Mesendoderm (in vitro differentiated cells): ENCODE results near the gene TGFBR3.

Experiments used
- DNase-seq: peaks from one replicate; pipeline ENCODE4 v3.0.0; 2013
- H2AK5ac ChIP-seq: 2 replicates; pipeline ENCODE4 v1.6.1; 2013; ENCODE audit warnings: low read length, inconsistent platforms
- H2BK120ac ChIP-seq: 2 replicates; pipeline ENCODE4 v1.6.1; 2013; ENCODE audit warnings: low read depth, mild to moderate bottlenecking, low read length, moderate library complexity, mixed read lengths
- H2BK15ac ChIP-seq: replicated peaks from 2 replicates; pipeline ENCODE4 v1.6.1; 2013; ENCODE audit warnings: low read depth, mild to moderate bottlenecking, moderate library complexity
- H2BK5ac ChIP-seq: 2 replicates; pipeline ENCODE4 v1.6.1; 2013; ENCODE audit warnings: low read length, inconsistent platforms
- H3K18ac ChIP-seq: 2 replicates; pipeline ENCODE4 v1.6.1; 2013; ENCODE audit warnings: mild to moderate bottlenecking, low read length, mixed read lengths
- H3K23ac ChIP-seq: one replicate; pipeline ENCODE4 v1.6.1; 2013; ENCODE audit warnings: low read length
- H3K27ac ChIP-seq: 2 replicates; pipeline ENCODE4 v1.5.1; 2013; ENCODE audit warnings: low read depth, mild to moderate bottlenecking, inconsistent platforms, low read length, moderate library complexity
- H3K27me3 ChIP-seq: 2 replicates; pipeline ENCODE4 v1.6.1; 2013; ENCODE audit warnings: low read length, control low read depth, mild to moderate bottlenecking, inconsistent platforms; ENCODE audit not compliant: insufficient read depth, poor library complexity
- H3K36me3 ChIP-seq: 2 replicates; pipeline ENCODE4 v1.6.1; 2013; ENCODE audit warnings: low read length, inconsistent platforms; ENCODE audit not compliant: control insufficient read depth, insufficient read depth
- H3K4ac ChIP-seq: one replicate; pipeline ENCODE4 v1.6.1; 2013; ENCODE audit warnings: low read depth, mild to moderate bottlenecking, low read length, moderate library complexity
- H3K4me1 ChIP-seq: 2 replicates; pipeline ENCODE4 v1.6.1; 2013; ENCODE audit warnings: low read depth, low read length, inconsistent platforms; ENCODE audit not compliant: control insufficient read depth
- H3K4me2 ChIP-seq: 2 replicates; pipeline ENCODE4 v1.6.1; 2013; ENCODE audit warnings: low read length
- H3K4me3 ChIP-seq: 2 replicates; pipeline ENCODE4 v1.5.1; 2013; ENCODE audit warnings: mild to moderate bottlenecking, low read length
- H3K56ac ChIP-seq: one replicate; pipeline ENCODE4 v1.6.1; 2013; ENCODE audit warnings: low read length
- H3K79me1 ChIP-seq: 2 replicates; pipeline ENCODE4 v1.6.1; 2013; ENCODE audit warnings: low read length, inconsistent platforms
- H3K79me2 ChIP-seq: 2 replicates; pipeline ENCODE4 v1.6.1; 2013; ENCODE audit warnings: mild to moderate bottlenecking, low read length; ENCODE audit not compliant: control insufficient read depth, insufficient read depth
- H3K9ac ChIP-seq: 2 replicates; pipeline ENCODE4 v1.6.1; 2013; ENCODE audit warnings: low read length, inconsistent platforms
- H4K5ac ChIP-seq: one replicate; pipeline ENCODE4 v1.6.1; 2013; ENCODE audit warnings: low read length
- H4K8ac ChIP-seq: one replicate; pipeline ENCODE4 v1.6.1; 2013; ENCODE audit warnings: low read depth, mild to moderate bottlenecking, control low read depth, low read length, moderate library complexity
- WGBS: extraction: QIAGEN DNeasy Blood & Tissue Kit; methylation state at CpG from one replicate; pipeline ENCODE4 v1.1.7; 2013; ENCODE audit warnings: low lambda C conversion rate, missing lambda C conversion rate; ENCODE audit not compliant: insufficient coverage; ENCODE audit errors: extremely low coverage; 5-methylcytosine and 5-hydroxymethylcytosine counted together

Gene TGFBR3

GRCh38 chr1:91863498-91863897 is 22.5 kb downstream of the TGFBR3 start:
- no peak overlapping the region for H3K4ac ChIP-seq
- H3K79me2 ChIP-seq, result no peaks in the 10 kb centered on the region
- H2AK5ac ChIP-seq, result no peak overlapping the region
- no peak overlapping the region for H3K27ac ChIP-seq
- H2BK120ac ChIP-seq, result no peak overlapping the region
- H3K9ac ChIP-seq, result no peak overlapping the region
- no peak for DNase-seq
- H3K56ac ChIP-seq, result no peak overlapping the region
- H3K18ac ChIP-seq, result no peak overlapping the region
- no peak overlapping the region for H2BK5ac ChIP-seq
- no peak overlapping the region for H4K8ac ChIP-seq
- no peaks in the 10 kb centered on the region for H3K79me1 ChIP-seq
- WGBS, result no CpG with 5 or more reads among the region's 3 CpGs
- no peak overlapping the region for H3K4me3 ChIP-seq
- no peaks in the 10 kb centered on the region for H3K4me1 ChIP-seq
- H3K27me3 ChIP-seq, result no peaks in the 10 kb centered on the region
- no peak overlapping the region for H3K23ac ChIP-seq
- no peak overlapping the region for H2BK15ac ChIP-seq
- no peak overlapping the region for H4K5ac ChIP-seq
- no peaks in the 10 kb centered on the region for H3K36me3 ChIP-seq
- no peak overlapping the region for H3K4me2 ChIP-seq

GRCh38 chr1:91862120-91862519 is 23.8 kb downstream of the TGFBR3 start:
- no peak for DNase-seq
- Histone ChIP-seq H3K79me1 (no peaks in the 10 kb centered on the region), H3K4me3 (no peak overlapping the region), H2BK5ac (no peak overlapping the region), H3K56ac (no peak overlapping the region), H3K27ac (no peak overlapping the region), H2BK120ac (no peak overlapping the region), H4K5ac (no peak overlapping the region), H3K79me2 (no peaks in the 10 kb centered on the region), H3K23ac (no peak overlapping the region), H3K36me3 (no peaks in the 10 kb centered on the region), H3K18ac (no peak overlapping the region), H3K4ac (no peak overlapping the region), H3K27me3 (no peaks in the 10 kb centered on the region), H3K4me2 (no peak overlapping the region), H3K9ac (no peak overlapping the region), H2BK15ac (no peak overlapping the region), H4K8ac (no peak overlapping the region), H2AK5ac (no peak overlapping the region), H3K4me1 (no peaks in the 10 kb centered on the region)
- no CpG with 5 or more reads among the region's 3 CpGs for WGBS

GRCh38 chr1:91857557-91858239 is 28.3 kb downstream of the TGFBR3 start:
- H3K9ac ChIP-seq, result no peak overlapping the region
- H2BK120ac ChIP-seq, result no peak overlapping the region
- H3K79me1 ChIP-seq, result no peaks in the 10 kb centered on the region
- H2BK15ac ChIP-seq, result no peak overlapping the region
- no CpG with 5 or more reads among the region's 2 CpGs for WGBS
- no peak overlapping the region for H2AK5ac ChIP-seq
- no peak for DNase-seq
- no peaks in the 10 kb centered on the region for H3K36me3 ChIP-seq
- no peaks in the 10 kb centered on the region for H3K79me2 ChIP-seq
- H2BK5ac ChIP-seq, result no peak overlapping the region
- no peaks in the 10 kb centered on the region for H3K27me3 ChIP-seq
- H4K5ac ChIP-seq, result no peak overlapping the region
- H4K8ac ChIP-seq, result no peak overlapping the region
- H3K27ac ChIP-seq, result no peak overlapping the region
- H3K18ac ChIP-seq, result no peak overlapping the region
- no peak overlapping the region for H3K56ac ChIP-seq
- no peak overlapping the region for H3K23ac ChIP-seq
- no peak overlapping the region for H3K4me3 ChIP-seq
- no peaks in the 10 kb centered on the region for H3K4me1 ChIP-seq
- no peak overlapping the region for H3K4ac ChIP-seq
- no peak overlapping the region for H3K4me2 ChIP-seq

DNA sequence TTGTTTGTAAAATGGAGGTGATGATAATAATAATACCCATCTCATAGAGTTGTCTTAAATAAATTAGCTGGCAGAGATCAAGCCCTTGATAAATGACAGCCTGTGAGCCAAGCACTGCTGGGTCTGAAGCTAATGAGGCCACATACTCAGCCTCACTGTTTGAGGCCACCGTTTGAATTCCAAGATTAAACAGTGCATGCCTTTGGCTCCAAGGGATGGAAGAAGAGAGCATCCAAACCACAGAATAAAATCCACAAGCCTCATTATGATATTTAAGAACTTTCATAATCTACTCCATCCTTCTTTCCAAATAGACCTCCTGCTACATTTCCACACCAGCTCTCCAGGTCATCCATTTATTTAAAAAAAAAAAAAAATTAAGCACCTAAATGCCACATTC is 29.0 kb downstream of the TGFBR3 start:
- no peak overlapping the region for H2BK120ac ChIP-seq
- H3K18ac ChIP-seq, result no peak overlapping the region
- H3K79me1 ChIP-seq, result no peaks in the 10 kb centered on the region
- H3K23ac ChIP-seq, result no peak overlapping the region
- no peak overlapping the region for H4K8ac ChIP-seq
- no peaks in the 10 kb centered on the region for H3K27me3 ChIP-seq
- H3K36me3 ChIP-seq, result no peaks in the 10 kb centered on the region
- H3K4me2 ChIP-seq, result no peak overlapping the region
- H3K4me1 ChIP-seq, result no peaks in the 10 kb centered on the region
- no peak overlapping the region for H2BK15ac ChIP-seq
- no peak for DNase-seq
- WGBS, result no CpG with 5 or more reads among the region's 1 CpG
- no peak overlapping the region for H4K5ac ChIP-seq
- H3K27ac ChIP-seq, result no peak overlapping the region
- H3K9ac ChIP-seq, result no peak overlapping the region
- H3K4ac ChIP-seq, result no peak overlapping the region
- no peak overlapping the region for H2BK5ac ChIP-seq
- H3K56ac ChIP-seq, result no peak overlapping the region
- H3K79me2 ChIP-seq, result no peaks in the 10 kb centered on the region
- no peak overlapping the region for H2AK5ac ChIP-seq
- no peak overlapping the region for H3K4me3 ChIP-seq

- WGBS, result no CpG with 5 or more reads among the region's 3 CpGs
- H3K79me2 ChIP-seq, result no peaks in the 10 kb centered on the region
Measured at GRCh38 chr1:91854852-91855534, 31.0 kb downstream of the TGFBR3 start.

More at GRCh38 chr1:91854852-91855534, 31.0 kb downstream of the TGFBR3 start:
- DNase-seq, result no peak
- H3K23ac ChIP-seq, result no peak overlapping the region
- no peaks in the 10 kb centered on the region for H3K4me1 ChIP-seq
- no peak overlapping the region for H3K56ac ChIP-seq
- no peak overlapping the region for H3K27ac ChIP-seq
- H2BK120ac ChIP-seq, result no peak overlapping the region
- H4K8ac ChIP-seq, result no peak overlapping the region
- H3K27me3 ChIP-seq, result no peaks in the 10 kb centered on the region
- no peaks in the 10 kb centered on the region for H3K79me1 ChIP-seq
- H3K4me3 ChIP-seq, result no peak overlapping the region
- no peak overlapping the region for H2BK15ac ChIP-seq
- no peaks in the 10 kb centered on the region for H3K36me3 ChIP-seq
- H4K5ac ChIP-seq, result no peak overlapping the region
- no peak overlapping the region for H2BK5ac ChIP-seq
- H3K18ac ChIP-seq, result no peak overlapping the region
- H3K4me2 ChIP-seq, result no peak overlapping the region
- no peak overlapping the region for H2AK5ac ChIP-seq
- no peak overlapping the region for H3K4ac ChIP-seq
- no peak overlapping the region for H3K9ac ChIP-seq
